ENCODE results near the gene MORN1. TPM values are rescaled to one million over a fixed set of nuclear protein-coding genes. Genes with fewer than 3 reads are reported as not detected.

The MORN1 gene
- total and polyA plus RNA-seq, 8 donors = 4.7 to 9.3 (median 5.3) TPM

DNA sequence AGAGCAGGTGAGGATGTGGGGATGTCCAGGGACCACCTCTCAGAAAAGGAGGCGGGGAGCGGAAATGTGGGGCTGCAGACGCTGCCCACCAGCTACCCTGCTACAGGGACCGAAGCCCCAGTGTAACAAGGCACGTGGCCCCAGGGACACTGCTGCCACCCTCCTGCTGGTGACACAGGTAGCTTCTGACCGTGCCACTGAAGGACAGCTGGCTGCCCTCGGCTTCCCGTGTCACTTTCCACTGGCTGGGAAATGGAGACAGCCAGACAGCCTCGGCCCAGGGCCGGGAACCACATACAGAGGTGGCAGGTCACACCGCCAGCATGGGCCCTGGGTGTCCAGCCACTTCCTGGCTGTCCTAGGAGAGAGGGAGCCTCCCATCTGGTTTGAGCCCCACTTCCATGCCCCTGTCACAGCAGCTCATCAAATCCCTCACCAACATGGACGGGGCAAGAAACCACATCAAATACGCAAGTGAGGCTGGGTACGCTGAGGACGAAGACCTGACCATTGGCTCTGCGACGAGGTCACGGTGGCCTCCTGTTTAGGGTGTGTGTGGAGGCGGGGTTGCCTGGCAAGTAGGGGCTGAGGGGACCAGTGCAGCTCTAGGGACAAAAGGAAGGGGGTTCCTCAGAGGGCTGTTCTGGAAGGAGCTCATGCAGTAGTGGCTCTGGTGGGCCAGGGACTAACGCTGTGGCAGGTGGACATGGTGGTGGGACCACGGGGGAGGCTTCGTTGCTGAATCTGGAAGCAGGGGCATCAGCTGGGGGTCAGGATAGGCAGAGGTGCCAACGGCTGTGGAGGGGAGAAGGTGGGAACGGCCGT is 16.0 kb upstream of the MORN1 start:
- H3K4me1 ChIP-seq = peaks cover 0 to 6% (median 4%) of the 10 kb centered on the region in 3 donors
- no peak overlapping the region for H3K27ac ChIP-seq
- H3K4me3 ChIP-seq = no peak overlapping the region
- H3K9me3 ChIP-seq = no peaks in the 10 kb centered on the region
- TF ChIP-seq, protein P1, sequence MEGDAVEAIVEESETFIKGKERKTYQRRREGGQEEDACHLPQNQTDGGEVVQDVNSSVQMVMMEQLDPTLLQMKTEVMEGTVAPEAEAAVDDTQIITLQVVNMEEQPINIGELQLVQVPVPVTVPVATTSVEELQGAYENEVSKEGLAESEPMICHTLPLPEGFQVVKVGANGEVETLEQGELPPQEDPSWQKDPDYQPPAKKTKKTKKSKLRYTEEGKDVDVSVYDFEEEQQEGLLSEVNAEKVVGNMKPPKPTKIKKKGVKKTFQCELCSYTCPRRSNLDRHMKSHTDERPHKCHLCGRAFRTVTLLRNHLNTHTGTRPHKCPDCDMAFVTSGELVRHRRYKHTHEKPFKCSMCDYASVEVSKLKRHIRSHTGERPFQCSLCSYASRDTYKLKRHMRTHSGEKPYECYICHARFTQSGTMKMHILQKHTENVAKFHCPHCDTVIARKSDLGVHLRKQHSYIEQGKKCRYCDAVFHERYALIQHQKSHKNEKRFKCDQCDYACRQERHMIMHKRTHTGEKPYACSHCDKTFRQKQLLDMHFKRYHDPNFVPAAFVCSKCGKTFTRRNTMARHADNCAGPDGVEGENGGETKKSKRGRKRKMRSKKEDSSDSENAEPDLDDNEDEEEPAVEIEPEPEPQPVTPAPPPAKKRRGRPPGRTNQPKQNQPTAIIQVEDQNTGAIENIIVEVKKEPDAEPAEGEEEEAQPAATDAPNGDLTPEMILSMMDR (IDR thresholded peaks at IDR 0.05) = no peak
- 77 to 82% methylated on average over 25 of the region's 25 CpGs for WGBS, 2 donors
- no peaks in the 10 kb centered on the region for H3K27me3 ChIP-seq
- ATAC-seq = no peak
- H3K36me3 ChIP-seq = peaks cover 4 to 27% (median 23%) of the 10 kb centered on the region in 3 donors
- no peak for FAIRE-seq
- peak in 2 of 6 donors; percentile 26 to 64 for DNase-seq
- intact Hi-C loops (cut with DNase I) = no loop called here

DNA sequence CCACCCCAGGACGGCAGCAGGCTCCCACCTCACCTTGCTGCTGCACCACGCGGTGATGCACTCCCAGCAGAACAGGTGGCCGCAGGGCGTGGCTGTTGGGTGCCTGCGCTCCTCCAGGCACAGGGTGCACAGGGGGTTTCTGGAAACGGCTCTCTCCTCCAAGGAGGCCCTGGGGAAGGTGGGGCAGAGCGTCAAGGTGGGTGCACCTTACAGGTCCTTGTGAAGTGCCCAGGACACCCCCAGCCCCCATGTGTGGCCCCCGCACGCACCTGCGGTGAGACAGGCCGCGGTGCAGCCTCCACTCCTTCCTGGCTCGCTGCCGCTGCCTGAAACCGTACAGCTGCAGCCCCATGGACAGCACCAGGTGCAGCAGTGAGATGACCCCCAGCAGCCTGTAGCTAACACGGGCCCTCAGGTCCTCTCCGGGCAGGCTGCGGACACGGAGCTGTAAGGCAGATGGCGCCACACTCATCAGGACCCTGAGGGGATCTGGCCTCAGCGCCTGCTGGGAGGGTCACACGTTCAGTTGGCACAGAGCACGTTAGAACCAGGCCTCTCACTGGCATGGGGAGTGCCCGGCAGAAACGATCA is 15.2 kb upstream of the MORN1 start:
- DNase-seq (peak in 2 of 6 donors; percentile 34 to 71), ATAC-seq (peak in 1 of 4 donors; percentile 7), FAIRE-seq (no peak)
- peaks cover 0 to 4% (median 3%) of the 10 kb centered on the region in 3 donors for H3K4me1 ChIP-seq
- no peak overlapping the region for H3K4me3 ChIP-seq
- H3K36me3 ChIP-seq = peaks cover 6 to 35% (median 30%) of the 10 kb centered on the region in 3 donors
- intact Hi-C loops (cut with DNase I) = no loop called here
- no peak overlapping the region for H3K27ac ChIP-seq
- no peaks in the 10 kb centered on the region for H3K9me3 ChIP-seq
- 80% methylated on average over 26 of the region's 26 CpGs for WGBS, 2 donors
- TF ChIP-seq, protein P1 (IDR thresholded peaks at IDR 0.05) = no peak
- H3K27me3 ChIP-seq = no peaks in the 10 kb centered on the region

DNA sequence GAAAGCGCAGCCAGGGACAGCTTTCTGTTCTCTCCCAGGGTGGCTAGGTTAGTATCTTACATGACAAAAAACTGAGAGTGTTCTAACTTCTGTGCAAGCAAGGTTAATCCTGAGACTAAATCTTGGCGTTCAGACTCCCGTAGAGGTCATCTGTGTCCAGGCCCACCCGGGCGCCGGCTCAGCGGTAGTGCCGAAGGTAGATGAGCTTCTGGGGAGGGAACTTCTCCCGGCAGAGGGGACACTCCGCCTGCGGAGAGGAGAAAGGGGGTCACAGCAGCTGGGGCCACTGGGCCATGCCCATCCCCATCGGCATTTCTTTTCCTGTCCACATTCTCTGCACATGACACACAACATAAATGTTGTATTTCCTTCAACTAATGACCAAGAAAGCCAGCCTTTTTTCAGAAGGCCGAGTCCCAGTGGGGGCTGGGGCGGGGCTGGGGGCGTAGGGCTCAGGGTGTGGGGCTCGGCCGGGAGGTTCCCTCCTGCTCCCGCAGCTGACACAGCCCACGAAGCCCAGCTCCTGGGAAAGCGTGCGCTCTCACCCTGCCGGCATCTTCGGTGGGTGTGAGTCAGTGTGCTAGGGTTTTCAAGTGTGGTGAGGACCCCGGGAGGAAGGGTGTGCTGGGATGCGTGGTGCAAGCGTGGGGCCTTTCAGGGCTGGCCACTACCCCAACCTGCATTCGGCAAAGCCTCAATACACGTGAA is 14.4 kb upstream of the MORN1 start:
- Histone ChIP-seq H3K27me3 (no peaks in the 10 kb centered on the region), H3K4me1 (no peaks in the 10 kb centered on the region), H3K27ac (no peak overlapping the region), H3K36me3 (peaks cover 6 to 38% (median 30%) of the 10 kb centered on the region in 3 donors), H3K4me3 (no peak overlapping the region), H3K9me3 (no peaks in the 10 kb centered on the region)
- intact Hi-C loops (cut with DNase I) = no loop called here
- TF ChIP-seq, protein P1 (IDR thresholded peaks at IDR 0.05) = no peak
- peak in 2 of 6 donors; percentile 25 to 67 for DNase-seq
- no peak for FAIRE-seq
- WGBS, 2 donors = 77 to 81% methylated on average over 28 of the region's 28 CpGs
- ATAC-seq = peak in 1 of 4 donors; percentile 4

DNA sequence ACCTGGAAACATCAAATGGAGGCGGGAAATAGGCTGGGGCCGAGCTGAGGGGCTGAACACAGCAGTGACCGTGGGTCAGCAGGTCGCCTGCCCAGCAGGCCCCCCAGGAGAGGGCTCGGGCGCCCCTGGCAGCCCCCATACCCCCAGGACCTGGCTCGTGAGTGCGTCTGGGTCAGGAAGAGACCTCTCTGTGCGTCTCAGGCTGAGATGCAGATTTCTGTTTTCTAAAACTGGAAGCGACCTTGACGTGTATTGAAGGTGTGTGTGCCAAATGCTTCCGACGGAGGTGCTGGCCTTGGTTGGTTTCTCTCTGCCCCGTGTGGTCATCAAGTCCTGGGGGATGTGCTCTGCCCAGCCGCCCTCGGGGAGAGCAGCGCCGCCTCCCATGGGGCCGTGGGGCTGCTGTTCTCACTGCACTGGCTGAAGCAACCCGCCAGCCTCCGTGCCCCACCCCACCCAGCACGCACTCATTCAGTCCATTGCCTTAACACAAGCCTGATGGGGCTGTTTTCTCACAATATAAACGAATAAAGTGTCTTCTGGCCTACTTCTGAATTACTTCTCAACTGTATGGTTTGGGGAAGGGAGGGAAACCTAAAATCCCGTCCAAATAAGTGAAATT is 13.6 kb upstream of the MORN1 start:
- H3K27ac ChIP-seq = no peak overlapping the region
- ATAC-seq = peak in 1 of 4 donors; percentile 3
- WGBS, 2 donors = 73 to 76% methylated on average over 24 of the region's 24 CpGs
- intact Hi-C loops (cut with DNase I) = no loop called here
- H3K4me1 ChIP-seq = no peaks in the 10 kb centered on the region
- peak in 2 of 6 donors; percentile 25 to 52 for DNase-seq
- H3K27me3 ChIP-seq = no peaks in the 10 kb centered on the region
- TF ChIP-seq, protein P1 (IDR thresholded peaks at IDR 0.05) = no peak
- no peak for FAIRE-seq
- H3K9me3 ChIP-seq = no peaks in the 10 kb centered on the region
- H3K36me3 ChIP-seq = peaks cover 6 to 46% (median 33%) of the 10 kb centered on the region in 3 donors
- no peak overlapping the region for H3K4me3 ChIP-seq

Data from pancreas (tissue), 10 donors.